Liver (tissue), 9 donors: ENCODE measurements around the gene TPD52L1. TPM values are rescaled to one million over a fixed set of nuclear protein-coding genes. Genes with fewer than 3 reads are reported as not detected.

ENCODE experiments used
- DNase-seq: peaks from one replicate; pipeline ENCODE4 v3.0.0-alpha.2; 2017; ENCODE audit warnings: low spot score
- H3K27ac ChIP-seq, 2 donors: one replicate each; pipeline ENCODE4 v1.7.0; 2013; ENCODE audit warnings: inconsistent platforms in 2 of 2, low read length in 2 of 2, control low read depth in 1 of 2, low read depth in 1 of 2, mild to moderate bottlenecking in 1 of 2
- H3K27me3 ChIP-seq, 4 donors: one replicate each; pipeline versions ENCODE4 v1.6.1 to v1.7.0; 2013; ENCODE audit warnings: low read length in 3 of 4, inconsistent platforms in 1 of 4, mild to moderate bottlenecking in 1 of 4, moderate library complexity in 1 of 4; ENCODE audit not compliant: control insufficient read depth in 4 of 4, insufficient read depth in 4 of 4
- H3K36me3 ChIP-seq, 4 donors: one replicate each; pipeline versions ENCODE4 v1.6.1 to v1.7.0; 2013; ENCODE audit warnings: low read length in 3 of 4, mild to moderate bottlenecking in 3 of 4, low read depth in 1 of 4, moderate library complexity in 1 of 4; ENCODE audit not compliant: control insufficient read depth in 4 of 4, insufficient read depth in 3 of 4
- H3K4me1 ChIP-seq, 4 donors: one replicate each; pipeline versions ENCODE4 v1.6.1 to v1.7.0; 2013; ENCODE audit warnings: low read length in 3 of 4, mild to moderate bottlenecking in 3 of 4, moderate library complexity in 1 of 4; ENCODE audit not compliant: control insufficient read depth in 4 of 4, insufficient read depth in 4 of 4
- H3K4me3 ChIP-seq, 3 donors: one replicate each; pipeline versions ENCODE4 v1.6.1 to v1.7.0; 2013; ENCODE audit warnings: low read length in 3 of 3, control low read depth in 1 of 3, low read depth in 1 of 3, mild to moderate bottlenecking in 1 of 3
- H3K9ac ChIP-seq, 2 donors: one replicate each; pipeline ENCODE4 v1.7.0; 2013; ENCODE audit warnings: low read length in 2 of 2, mild to moderate bottlenecking in 2 of 2, moderate library complexity in 2 of 2, control low read depth in 1 of 2, low read depth in 1 of 2
- H3K9me3 ChIP-seq, 4 donors: one replicate each; pipeline versions ENCODE4 v1.6.1 to v1.7.0; 2013; ENCODE audit warnings: low read length in 3 of 4; ENCODE audit not compliant: control insufficient read depth in 4 of 4
- CTCF ChIP-seq: fragments of 150-350 bp; IDR thresholded peaks from 2 replicates; pipeline ENCODE4 v1.5.1; 2017; ENCODE audit warnings: improper control_type of control experiment, low read depth, low read length; ENCODE audit not compliant: missing input control
- EGR1 ChIP-seq, 2 donors: IDR thresholded peaks; 2 replicates each; pipeline ENCODE4 v1.6.1; 2016 to 2018; ENCODE audit warnings: antibody characterized with exemption in 2 of 2, low read depth in 2 of 2
- FOXA2 ChIP-seq: IDR thresholded peaks from 2 replicates; pipeline ENCODE4 v1.6.1; 2016; ENCODE audit warnings: antibody characterized with exemption
- GABPA ChIP-seq, 2 donors: IDR thresholded peaks in 1 of 2; conservative IDR thresholded peaks in 1 of 2; 2 replicates each; pipeline ENCODE4 v1.6.1; 2016; ENCODE audit warnings: antibody characterized with exemption in 2 of 2, mild to moderate bottlenecking in 1 of 2, moderate library complexity in 1 of 2
- HNF4G ChIP-seq: IDR thresholded peaks from 2 replicates; pipeline ENCODE4 v1.6.1; 2016; ENCODE audit warnings: antibody characterized with exemption
- JUND ChIP-seq, 2 donors: IDR thresholded peaks; 2 replicates each; pipeline ENCODE4 v1.6.1; 2016; ENCODE audit warnings: antibody characterized with exemption in 2 of 2
- MAX ChIP-seq: IDR thresholded peaks from 2 replicates; pipeline ENCODE4 v1.6.1; 2016; ENCODE audit warnings: antibody characterized with exemption
- NR2F2 ChIP-seq: IDR thresholded peaks from 2 replicates; pipeline ENCODE4 v1.6.1; 2016; ENCODE audit warnings: antibody characterized with exemption
- RAD21 ChIP-seq, 2 donors: IDR thresholded peaks; 2 replicates each; pipeline ENCODE4 v1.6.1; 2016; ENCODE audit warnings: antibody characterized with exemption in 2 of 2, mild to moderate bottlenecking in 2 of 2
- REST ChIP-seq: IDR thresholded peaks from 2 replicates; pipeline ENCODE4 v1.6.1; 2016; ENCODE audit warnings: antibody characterized with exemption, mild to moderate bottlenecking
- RXRA ChIP-seq, 2 donors: IDR thresholded peaks; 2 replicates each; pipeline ENCODE4 v1.6.1; 2017 to 2018; ENCODE audit warnings: antibody characterized with exemption in 2 of 2, mild to moderate bottlenecking in 1 of 2
- SP1 ChIP-seq: IDR thresholded peaks from 2 replicates; pipeline ENCODE4 v1.6.1; 2018; ENCODE audit warnings: antibody characterized with exemption, mild to moderate bottlenecking
- TAF1 ChIP-seq: conservative IDR thresholded peaks from 2 replicates; pipeline ENCODE4 v1.6.1; 2016; ENCODE audit warnings: antibody characterized with exemption, mild to moderate bottlenecking
- YY1 ChIP-seq: IDR thresholded peaks from 2 replicates; pipeline ENCODE4 v1.6.1; 2016; ENCODE audit warnings: antibody characterized with exemption, mild to moderate bottlenecking
- ZBTB33 ChIP-seq: IDR thresholded peaks from 2 replicates; pipeline ENCODE4 v1.6.1; 2016; ENCODE audit warnings: antibody characterized with exemption
- WGBS: extraction: QIAGEN DNeasy Blood & Tissue Kit; methylation state at CpG from one replicate; pipeline ENCODE4 v1.1.7; 2013; 5-methylcytosine and 5-hydroxymethylcytosine counted together
- polyA plus RNA-seq, 2 donors: library from polyadenylated mRNA; stranded (reverse) in 1 of 2; unstranded in 1 of 2; fragments of 200-250 nt in 1 of 2; fragments of >200 nt in 1 of 2; fragmentation: Nextera tagmentation in 1 of 2; extraction: Ambion mirVana in 1 of 2; gene quantifications; one replicate each; pipeline versions ENCODE4 v1.2.1 to v1.2.3, GENCODE V29; 2013 to 2015
- total RNA-seq, 2 donors: library from RNA; depleted of rRNA; stranded (reverse); fragments of >200 nt; gene quantifications; one replicate each; pipeline ENCODE4 v1.2.3, GENCODE V29; 2014
- donor health status: healthy.
- donor health status: healthy.
- donor health status: healthy.
- donor health status: healthy.
- donor health status: healthy.

Gene TPD52L1
- total and polyA plus RNA-seq, 4 donors = 8.9 to 66.4 (median 56.6) TPM

GRCh38 chr6:125222531-125223455 is 69.2 kb downstream of the TPD52L1 start:
- 80% methylated on average over 4 of the region's 4 CpGs for WGBS
- H3K9ac ChIP-seq = no peak overlapping the region
- H3K27ac ChIP-seq = no peak overlapping the region
- TF ChIP-seq MAX (no peak), NR2F2 (no peak), ZBTB33 (no peak), YY1 (no peak), GABPA (IDR thresholded peaks at IDR 0.05 in 1 of 2, conservative IDR thresholded peaks at IDR 0.05 in 1 of 2) (no peak), JUND (IDR thresholded peaks at IDR 0.05) (no peak), EGR1 (IDR thresholded peaks at IDR 0.05; ENCODE audit: low read depth in 2 of 2) (no peak), RXRA (IDR thresholded peaks at IDR 0.05) (no peak), REST (no peak), FOXA2 (no peak), SP1 (no peak), CTCF (no peak), TAF1 (no peak)
- peaks cover 0 to 3% (median 0%) of the 10 kb centered on the region in 4 donors for H3K4me1 ChIP-seq
- no peaks in the 10 kb centered on the region for H3K9me3 ChIP-seq
- no peak for DNase-seq
- H3K4me3 ChIP-seq = no peak overlapping the region
- no peaks in the 10 kb centered on the region for H3K27me3 ChIP-seq
- H3K36me3 ChIP-seq = no peaks in the 10 kb centered on the region

GRCh38 chr6:125224231-125224861 is 70.8 kb downstream of the TPD52L1 start:
- Histone ChIP-seq H3K27ac (no peak overlapping the region), H3K9ac (no peak overlapping the region)
- TF ChIP-seq HNF4G (no peak), SP1 (no peak), GABPA (IDR thresholded peaks at IDR 0.05 in 1 of 2, conservative IDR thresholded peaks at IDR 0.05 in 1 of 2) (no peak), ZBTB33 (no peak), RAD21 (IDR thresholded peaks at IDR 0.05) (no peak), REST (no peak)

More at GRCh38 chr6:125224231-125224861, 70.8 kb downstream of the TPD52L1 start:
- Histone ChIP-seq H3K36me3 (no peaks in the 10 kb centered on the region), H3K4me3 (no peak overlapping the region), H3K4me1 (peaks cover 0 to 3% (median 0%) of the 10 kb centered on the region in 4 donors), H3K9me3 (no peaks in the 10 kb centered on the region), H3K27me3 (no peaks in the 10 kb centered on the region)
- 82% methylated on average over 3 of the region's 3 CpGs for WGBS
- no peak for DNase-seq
